ENCODE results near the gene G0S2.

Gene G0S2

GRCh38 chr1:209648931-209649776 lies 26.1 kb upstream of the G0S2 start (continued):
- 0 out of 2 replicates have a peak, but pooled peaks have one; percentile 27 for TF ChIP-seq ZNF629 (tag by site-specific recombination; IDR thresholded peaks at IDR 0.05)
- TF ChIP-seq ZNF391 (tag by site-specific recombination; IDR thresholded peaks at IDR 0.05; ENCODE audit: borderline replicate concordance, low read depth), result no peak
- no peak for TF ChIP-seq ZNF121 (tag by site-specific recombination; IDR thresholded peaks at IDR 0.05)
- TF ChIP-seq REPIN1 (tag by site-specific recombination; IDR thresholded peaks at IDR 0.05; ENCODE audit: low read depth), result no peak
- peak; percentile 68 for TF ChIP-seq GFI1B (tag by site-specific recombination; IDR thresholded peaks at IDR 0.05)
- TF ChIP-seq ZNF362 (tag by site-specific recombination; IDR thresholded peaks at IDR 0.05), result 0 out of 2 replicates have a peak, but pooled peaks have one; percentile 72
- no peak for TF ChIP-seq OSR2 (tag by site-specific recombination; IDR thresholded peaks at IDR 0.05)
- TF ChIP-seq ZNF350 (tag by site-specific recombination; IDR thresholded peaks at IDR 0.05), result no peak
- TF ChIP-seq ZNF701 (tag by site-specific recombination; IDR thresholded peaks at IDR 0.05), result no peak
- TF ChIP-seq ZXDB (tag by site-specific recombination; IDR thresholded peaks at IDR 0.05), result no peak
- TF ChIP-seq ZNF223 (tag by site-specific recombination; IDR thresholded peaks at IDR 0.05), result no peak
- peak; percentile 34; the same call in 1 of the 2 replicates for TF ChIP-seq ZNF366 (tag by site-specific recombination; conservative IDR thresholded peaks at IDR 0.05)
- TF ChIP-seq FEZF1 (tag by site-specific recombination; IDR thresholded peaks at IDR 0.05), result peak; percentile 77
- no peak for TF ChIP-seq EGR2 (tag by site-specific recombination; IDR thresholded peaks at IDR 0.05; ENCODE audit: low read depth)
- TF ChIP-seq KLF1 (tag by site-specific recombination; IDR thresholded peaks at IDR 0.05), result no peak
- no peak for TF ChIP-seq BCL11B (tag by site-specific recombination; IDR thresholded peaks at IDR 0.05; ENCODE audit: low read depth)
- TF ChIP-seq ZNF76 (tag by site-specific recombination; IDR thresholded peaks at IDR 0.05; ENCODE audit: borderline replicate concordance, low read depth), result no peak
- peak; percentile 71; the same call in 1 of the 2 replicates for TF ChIP-seq ZNF660 (tag by site-specific recombination; IDR thresholded peaks at IDR 0.05)
- TF ChIP-seq ZBTB7A (tag by site-specific recombination; IDR thresholded peaks at IDR 0.05; ENCODE audit: low read depth), result no peak
- no peak for TF ChIP-seq ZNF426 (tag by site-specific recombination; IDR thresholded peaks at IDR 0.05)
- 0 out of 2 replicates have a peak, but pooled peaks have one; percentile 23 for TF ChIP-seq ZNF518A (tag by site-specific recombination; conservative IDR thresholded peaks at IDR 0.05; ENCODE audit: low read depth)
- TF ChIP-seq GLI4 (tag by site-specific recombination; IDR thresholded peaks at IDR 0.05), result no peak
- no peak for TF ChIP-seq PATZ1 (tag by site-specific recombination; IDR thresholded peaks at IDR 0.05)
- TF ChIP-seq MEIS1 (CRISPR knock-in tag; IDR thresholded peaks at IDR 0.05; ENCODE audit: borderline replicate concordance), result no peak
- TF ChIP-seq ZBTB48 (tag by site-specific recombination; IDR thresholded peaks at IDR 0.05), result no peak
- no peak for TF ChIP-seq HOXC10 (CRISPR knock-in tag; IDR thresholded peaks at IDR 0.05)
- TF ChIP-seq ZNF580 (tag by site-specific recombination; IDR thresholded peaks at IDR 0.05), result no peak
